LNCaP clone FGC (cell line): ENCODE measurements around the gene LPCAT3.
A peak's percentile ranks its signal among the peaks of the same experiment; 100 is the strongest.
"Not testable (repeated sequence)": the region's sequence is repeated elsewhere in the genome, so short reads cannot be mapped to it uniquely, and the experiment has no call there.

Experiments used
- DNase-seq: peaks from one replicate; pipeline ENCODE4 v3.0.0-alpha.2; 2011; ENCODE audit warnings: low read depth
- H3K4me3 ChIP-seq: 2 replicates; pipeline ENCODE4 v1.5.1; 2011; ENCODE audit warnings: mild to moderate bottlenecking, low read depth, low read length, control low read depth
- CTCF ChIP-seq: IDR thresholded peaks from 2 replicates; pipeline ENCODE4 v1.5.1; 2012; ENCODE audit warnings: mild to moderate bottlenecking; ENCODE audit not compliant: control insufficient read depth, insufficient read depth; ENCODE audit errors: extremely low read depth

The LPCAT3 gene

GRCh38 chr12:7019043-7019569, 830 bp upstream of the LPCAT3 start:
- no peak for DNase-seq
- no peak for TF ChIP-seq CTCF
- H3K4me3 ChIP-seq: peak overlapping the region; percentile 91

GRCh38 chr12:7017870-7018349, 366 bp downstream of the LPCAT3 start:
- DNase-seq: no peak
- no peak for TF ChIP-seq CTCF
- H3K4me3 ChIP-seq: peak overlapping the region; percentile 91

- TF ChIP-seq CTCF: no peak
- H3K4me3 ChIP-seq: peak overlapping the region; percentile 91
- no peak for DNase-seq
Measured at GRCh38 chr12:7016958-7017571, 1.2 kb downstream of the LPCAT3 start.

GRCh38 chr12:7015555-7016370, 2.5 kb downstream of the LPCAT3 start:
- peak overlapping the region; percentile 13; the same call in 1 of the 2 replicates for H3K4me3 ChIP-seq
- TF ChIP-seq CTCF: no peak
- no peak for DNase-seq

- no peak for TF ChIP-seq CTCF
- DNase-seq: no peak
- no peak overlapping the region for H3K4me3 ChIP-seq
Measured at GRCh38 chr12:7013101-7013500, 5.2 kb downstream of the LPCAT3 start.

- no peak for TF ChIP-seq CTCF
- no peak overlapping the region for H3K4me3 ChIP-seq
- no peak for DNase-seq
Measured at GRCh38 chr12:7012024-7012607, 6.2 kb downstream of the LPCAT3 start.

GRCh38 chr12:7011398-7011797, 6.9 kb downstream of the LPCAT3 start:
- H3K4me3 ChIP-seq, DNase-seq: not testable (repeated sequence)
